Measurements from ENCODE around the gene LTBP3.

DNA sequence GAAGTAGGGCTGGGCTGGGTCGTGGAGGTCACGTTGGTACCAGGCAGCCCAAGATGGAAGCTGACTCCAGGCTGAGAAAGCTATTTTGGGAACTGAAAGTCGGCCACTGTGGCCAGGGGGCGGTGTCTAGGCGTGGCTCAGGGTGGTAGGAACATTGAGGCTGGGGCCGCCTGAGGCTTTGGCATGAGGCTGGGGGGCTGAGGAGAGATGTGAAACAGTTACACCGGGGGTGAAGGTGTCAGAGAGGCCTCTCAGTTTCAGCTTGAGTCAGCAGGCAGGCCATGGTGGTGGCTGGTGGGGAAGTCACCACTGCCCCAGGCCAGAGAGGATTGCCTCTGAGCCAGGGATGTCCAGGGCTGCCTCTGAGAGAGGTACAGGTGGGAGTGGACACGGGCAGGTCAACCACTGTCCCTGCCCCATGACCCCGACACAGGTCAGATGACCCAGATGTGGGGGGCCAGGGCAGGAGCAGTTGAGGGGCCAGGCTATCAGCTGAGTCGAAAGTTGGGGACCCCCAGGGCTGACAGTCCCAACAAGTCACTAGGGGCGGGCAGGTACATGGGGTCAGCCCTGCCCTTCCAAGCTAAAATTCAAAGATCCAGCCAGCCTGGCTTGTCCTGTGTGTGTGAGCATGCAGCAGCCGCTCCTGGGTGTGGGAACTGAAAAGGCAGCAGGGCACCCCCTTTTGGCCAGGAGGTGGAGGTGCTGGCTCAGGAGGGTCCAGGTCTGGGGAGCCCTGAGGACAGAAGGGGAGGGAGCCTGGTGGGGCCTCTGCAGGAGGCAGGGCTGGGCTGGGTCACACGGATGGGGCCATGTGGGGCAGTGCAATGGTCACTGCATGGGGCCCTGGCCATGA, 30.3 kb upstream of the LTBP3 start:
- TF ChIP-seq, protein P1, sequence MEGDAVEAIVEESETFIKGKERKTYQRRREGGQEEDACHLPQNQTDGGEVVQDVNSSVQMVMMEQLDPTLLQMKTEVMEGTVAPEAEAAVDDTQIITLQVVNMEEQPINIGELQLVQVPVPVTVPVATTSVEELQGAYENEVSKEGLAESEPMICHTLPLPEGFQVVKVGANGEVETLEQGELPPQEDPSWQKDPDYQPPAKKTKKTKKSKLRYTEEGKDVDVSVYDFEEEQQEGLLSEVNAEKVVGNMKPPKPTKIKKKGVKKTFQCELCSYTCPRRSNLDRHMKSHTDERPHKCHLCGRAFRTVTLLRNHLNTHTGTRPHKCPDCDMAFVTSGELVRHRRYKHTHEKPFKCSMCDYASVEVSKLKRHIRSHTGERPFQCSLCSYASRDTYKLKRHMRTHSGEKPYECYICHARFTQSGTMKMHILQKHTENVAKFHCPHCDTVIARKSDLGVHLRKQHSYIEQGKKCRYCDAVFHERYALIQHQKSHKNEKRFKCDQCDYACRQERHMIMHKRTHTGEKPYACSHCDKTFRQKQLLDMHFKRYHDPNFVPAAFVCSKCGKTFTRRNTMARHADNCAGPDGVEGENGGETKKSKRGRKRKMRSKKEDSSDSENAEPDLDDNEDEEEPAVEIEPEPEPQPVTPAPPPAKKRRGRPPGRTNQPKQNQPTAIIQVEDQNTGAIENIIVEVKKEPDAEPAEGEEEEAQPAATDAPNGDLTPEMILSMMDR (conservative IDR thresholded peaks at IDR 0.05; ENCODE audit: low read length) = peak; percentile 82
- TF ChIP-seq EZH2phosphoT487 (IDR thresholded peaks at IDR 0.05; ENCODE audit: borderline replicate concordance) = no peak
